SK-N-SH (cell line): ENCODE data around the gene EEFSEC. TPM values are rescaled to one million over a fixed set of nuclear protein-coding genes. Genes with fewer than 3 reads are reported as not detected.

ENCODE experiments used
- CTCF ChIA-PET: fragments of 300-600, 350-600 bp; formaldehyde crosslinking; extraction: SDS; loops from one replicate; lab custom pipeline; 2021; lab: Yijun Ruan, JAX
- POLR2A ChIA-PET: fragments of 350-600 bp; sonication (Branson Sonifier 250); formaldehyde crosslinking; extraction: SDS; loops from one replicate; lab custom pipeline; 2020; ENCODE audit warnings: antibody characterized with exemption, inconsistent platforms; lab: Yijun Ruan, JAX
- DNase-seq: peaks from one replicate; pipeline ENCODE4 v3.0.0; 2012
- H2AFZ ChIP-seq: fragments of 200-600 bp; sonication (generic); 2 replicates; pipeline ENCODE4 v1.8.1; 2016; ENCODE audit warnings: antibody characterized with exemption, mild to moderate bottlenecking, low read depth
- H3F3A ChIP-seq: fragments of 200-600 bp; sonication (generic); replicated peaks from 2 replicates; pipeline ENCODE3; 2016; ENCODE audit warnings: antibody characterized with exemption, mild to moderate bottlenecking; ENCODE audit not compliant: insufficient read depth
- H3K27ac ChIP-seq, 2 experiments: fragments of 200-500 bp in 1 of 2; fragments of 200-600 bp in 1 of 2; sonication (Bioruptor generic) in 1 of 2; sonication (generic), shearing (Covaris generic) in 1 of 2; 2 replicates each; pipeline versions ENCODE4 v1.5.1 to v1.6.1; 2014 to 2016; ENCODE audit warnings: low read depth in 2 of 2, inconsistent platforms in 1 of 2, low read length in 1 of 2, mild to moderate bottlenecking in 1 of 2, mixed read lengths in 1 of 2
- H3K27me3 ChIP-seq: fragments of 200-600 bp; sonication (generic), shearing (Covaris generic); 2 replicates; pipeline ENCODE4 v1.6.1; 2016; ENCODE audit warnings: mixed run types; ENCODE audit not compliant: insufficient read depth
- H3K36me3 ChIP-seq, 2 experiments: fragments of 200-500 bp in 1 of 2; fragments of 200-600 bp in 1 of 2; sonication (Bioruptor generic) in 1 of 2; sonication (generic) in 1 of 2; replicated peaks in 1 of 2; 2 replicates each; pipeline versions ENCODE3 to v1.5.1; 2014 to 2016; ENCODE audit warnings: low read length in 1 of 2, mild to moderate bottlenecking in 1 of 2; ENCODE audit not compliant: insufficient read depth in 2 of 2, control insufficient read depth in 1 of 2
- H3K4me1 ChIP-seq, 2 experiments: fragments of 200-500 bp in 1 of 2; fragments of 200-600 bp in 1 of 2; sonication (Bioruptor generic) in 1 of 2; sonication (generic), shearing (Covaris generic) in 1 of 2; 2 replicates each; pipeline versions ENCODE4 v1.5.1 to v1.6.1; 2014 to 2016; ENCODE audit warnings: low read depth in 1 of 2, low read length in 1 of 2, mixed run types in 1 of 2; ENCODE audit not compliant: insufficient read depth in 2 of 2, control insufficient read depth in 1 of 2
- H3K4me2 ChIP-seq: fragments of 200-600 bp; sonication (generic), shearing (Covaris generic); 2 replicates; pipeline ENCODE4 v1.6.1; 2017; ENCODE audit warnings: mixed run types
- H3K4me3 ChIP-seq, 2 experiments: fragments of 200-500 bp in 1 of 2; fragments of 200-600 bp in 1 of 2; sonication (Bioruptor generic) in 1 of 2; sonication (generic), shearing (Covaris generic) in 1 of 2; 2 replicates each; pipeline versions ENCODE4 v1.5.1 to v1.8.1; 2014 to 2016; ENCODE audit warnings: low read depth in 2 of 2, inconsistent platforms in 1 of 2, low read length in 1 of 2, mild to moderate bottlenecking in 1 of 2, mixed read lengths in 1 of 2, moderate library complexity in 1 of 2
- H3K79me2 ChIP-seq: fragments of 200-600 bp; sonication (generic); 2 replicates; pipeline ENCODE4 v1.8.1; 2017; ENCODE audit warnings: mild to moderate bottlenecking; ENCODE audit not compliant: insufficient read depth
- H3K9ac ChIP-seq: fragments of 200-600 bp; sonication (generic); 2 replicates; pipeline ENCODE4 v1.6.1; 2017; ENCODE audit warnings: mixed run types
- H3K9me2 ChIP-seq: fragments of 200-600 bp; sonication (generic); 2 replicates; pipeline ENCODE4 v1.6.1; 2017; ENCODE audit warnings: mixed run types
- H3K9me3 ChIP-seq: fragments of 200-600 bp; sonication (generic); 2 replicates; pipeline ENCODE4 v1.6.1; 2017; ENCODE audit warnings: mixed run types, mild to moderate bottlenecking, moderate library complexity
- H4K20me1 ChIP-seq: fragments of 200-600 bp; sonication (generic); 2 replicates; pipeline ENCODE4 v1.6.1; 2017; ENCODE audit warnings: mild to moderate bottlenecking, mixed run types; ENCODE audit not compliant: insufficient read depth
- EZH2phosphoT487 ChIP-seq: fragments of 200-600 bp; sonication (generic); IDR thresholded peaks from 2 replicates; pipeline ENCODE4 v1.6.1; 2017; ENCODE audit warnings: low read depth, mixed run types, mild to moderate bottlenecking, antibody characterized with exemption, moderate library complexity, borderline replicate concordance
- JUND ChIP-seq: IDR thresholded peaks from 2 replicates; pipeline ENCODE4 v1.4.0; 2012
- MEF2A ChIP-seq: IDR thresholded peaks from 2 replicates; pipeline ENCODE4 v1.4.0; 2012; ENCODE audit warnings: low read depth, borderline replicate concordance
- MXI1 ChIP-seq: IDR thresholded peaks from 2 replicates; pipeline ENCODE4 v1.6.1; 2012; ENCODE audit warnings: mild to moderate bottlenecking, low read depth, low read length, improper control_type of control experiment
- RAD21 ChIP-seq: IDR thresholded peaks from 2 replicates; pipeline ENCODE4 v1.6.1; 2012; ENCODE audit warnings: mild to moderate bottlenecking, low read length
- SMC3 ChIP-seq: IDR thresholded peaks from 2 replicates; pipeline ENCODE4 v1.6.1; 2012; ENCODE audit warnings: low read depth, low read length, improper control_type of control experiment
- TAF1 ChIP-seq: IDR thresholded peaks from 2 replicates; pipeline ENCODE4 v1.6.1; 2012; ENCODE audit warnings: low read depth, mild to moderate bottlenecking, low read length, moderate library complexity, borderline replicate concordance
- WGBS: methylation state at CpG from one replicate; pipeline ENCODE4 v1.1.6; 2017; ENCODE audit warnings: low lambda C conversion rate; 5-methylcytosine and 5-hydroxymethylcytosine counted together
- polyA plus RNA-seq, 3 experiments: library from polyadenylated mRNA; depleted of rRNA; stranded (reverse); fragments of >200 nt; gene quantifications; 2 replicates each; pipeline ENCODE4 v1.2.3, GENCODE V29; 2012
- TF ChIP-seq, protein P1 (sequence below): fragments of 150-350 bp; IDR thresholded peaks from 2 replicates; pipeline ENCODE4 v1.6.1; 2016; ENCODE audit warnings: mild to moderate bottlenecking, low read depth, low read length
- TF ChIP-seq, protein P2 (sequence below): fragments of 200-600 bp; sonication (generic); IDR thresholded peaks from 2 replicates; pipeline ENCODE4 v1.6.1; 2017; ENCODE audit warnings: antibody characterized with exemption, mild to moderate bottlenecking, moderate library complexity
- TF ChIP-seq, protein P3 (sequence below): IDR thresholded peaks from 2 replicates; pipeline ENCODE4 v1.4.0; 2012; ENCODE audit warnings: low read depth, borderline replicate concordance

The EEFSEC gene
- polyA plus RNA-seq, 1 of the 3 experiments (the other 2 are of a cell fraction), result 12.4 TPM

DNA sequence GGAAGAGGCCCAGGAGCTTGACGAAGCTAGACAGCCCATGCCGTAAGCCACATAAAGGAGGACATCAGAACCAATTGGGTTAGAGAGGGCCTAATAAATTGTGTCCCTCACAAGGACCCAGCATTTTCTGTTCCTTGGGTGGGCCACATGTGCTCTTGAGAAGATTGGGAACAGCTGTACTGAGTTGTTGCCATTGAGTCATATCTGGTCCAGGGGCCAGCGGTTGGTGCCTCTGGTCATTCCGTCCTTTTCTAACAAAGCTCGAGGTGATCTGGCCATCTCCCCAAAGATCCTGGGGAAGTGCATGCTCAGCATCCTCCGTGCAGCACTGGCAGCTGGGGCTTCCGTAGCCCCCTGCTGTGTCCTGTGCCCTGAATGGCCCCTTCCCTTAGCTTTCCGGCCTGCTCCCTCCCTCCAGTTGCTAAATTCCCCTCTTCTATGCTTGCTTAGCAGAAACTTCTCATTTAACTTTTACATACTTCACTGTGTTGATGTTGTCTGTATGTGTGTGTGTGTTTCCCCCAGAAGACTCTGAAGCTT lies 73.0 kb downstream of the EEFSEC start:
- Histone ChIP-seq H3K4me2 (no peak overlapping the region), H3K36me3 (no peaks in the 10 kb centered on the region), H3K9me2 (no peaks in the 10 kb centered on the region), H3K27me3 (no peaks in the 10 kb centered on the region), H2AFZ (no peak overlapping the region), H4K20me1 (no peaks in the 10 kb centered on the region), H3K9ac (no peak overlapping the region), H3F3A (no peaks in the 10 kb centered on the region), H3K4me3 (no peak overlapping the region), H3K79me2 (no peaks in the 10 kb centered on the region), H3K4me1 (peaks cover 0 to 22% of the 10 kb centered on the region in 2 experiments; a peak in 2 of 4 replicates), H3K27ac (peak overlapping the region in 1 of 2 experiments; percentile 62; a peak in 2 of 4 replicates), H3K9me3 (no peaks in the 10 kb centered on the region; the same call in 1 of the 2 replicates)
- 77% methylated on average over 8 of the region's 8 CpGs for WGBS
- no peak for DNase-seq
- ChIA-PET POLR2A (no interaction called here), CTCF (interaction anchor here (0.7 to 3.6 kb wide), 31 partner anchors 10 to 358 kb away, joined by 3 to 28 read pairs (median 4); no protein-coding TSS in a partner anchor)
- no peak for TF ChIP-seq EZH2phosphoT487
- TF ChIP-seq JUND, result no peak
- TF ChIP-seq, protein P1, sequence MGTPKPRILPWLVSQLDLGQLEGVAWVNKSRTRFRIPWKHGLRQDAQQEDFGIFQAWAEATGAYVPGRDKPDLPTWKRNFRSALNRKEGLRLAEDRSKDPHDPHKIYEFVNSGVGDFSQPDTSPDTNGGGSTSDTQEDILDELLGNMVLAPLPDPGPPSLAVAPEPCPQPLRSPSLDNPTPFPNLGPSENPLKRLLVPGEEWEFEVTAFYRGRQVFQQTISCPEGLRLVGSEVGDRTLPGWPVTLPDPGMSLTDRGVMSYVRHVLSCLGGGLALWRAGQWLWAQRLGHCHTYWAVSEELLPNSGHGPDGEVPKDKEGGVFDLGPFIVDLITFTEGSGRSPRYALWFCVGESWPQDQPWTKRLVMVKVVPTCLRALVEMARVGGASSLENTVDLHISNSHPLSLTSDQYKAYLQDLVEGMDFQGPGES, result no peak
- TF ChIP-seq SMC3, result no peak
- no peak for TF ChIP-seq TAF1
- TF ChIP-seq MXI1, result no peak
- TF ChIP-seq RAD21, result no peak

DNA sequence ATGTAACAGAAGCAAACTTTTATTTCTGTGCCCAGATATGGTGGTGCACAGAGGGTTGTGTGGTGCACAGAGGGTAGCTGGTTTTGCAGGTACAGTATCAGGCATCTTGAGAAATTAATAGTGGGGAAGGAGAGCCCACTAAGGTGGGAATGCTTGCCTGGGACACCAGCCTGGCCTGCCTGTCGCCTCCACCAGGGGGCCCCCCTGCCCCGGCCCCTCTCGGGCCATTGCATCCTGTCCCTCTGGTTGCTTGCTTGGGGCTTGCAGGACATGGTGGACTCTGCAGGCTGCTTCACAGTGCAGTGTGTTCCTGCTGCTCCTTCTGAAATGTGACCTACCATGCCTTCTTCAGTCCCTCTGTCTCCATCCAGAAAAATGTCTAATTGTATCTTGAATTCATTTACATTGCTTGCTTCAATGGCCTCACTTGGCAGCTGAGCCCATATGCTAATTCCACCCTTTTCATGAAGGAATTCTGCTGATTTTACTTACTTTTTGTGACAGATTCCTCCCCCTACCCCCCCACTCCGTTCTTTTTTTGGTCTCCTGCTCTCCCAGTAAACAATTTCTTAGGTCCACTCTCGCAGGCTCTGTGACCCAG lies 73.6 kb downstream of the EEFSEC start:
- Histone ChIP-seq H3K9ac (no peak overlapping the region), H3F3A (no peaks in the 10 kb centered on the region), H2AFZ (no peak overlapping the region), H3K9me3 (no peaks in the 10 kb centered on the region; the same call in 1 of the 2 replicates), H3K4me1 (peaks cover 6 to 28% of the 10 kb centered on the region in 2 experiments; a peak in 3 of 4 replicates), H4K20me1 (no peaks in the 10 kb centered on the region), H3K4me3 (no peak overlapping the region; a peak in 1 of 4 replicates), H3K9me2 (no peaks in the 10 kb centered on the region), H3K36me3 (no peaks in the 10 kb centered on the region), H3K79me2 (no peaks in the 10 kb centered on the region), H3K27me3 (no peaks in the 10 kb centered on the region)
- CTCF ChIA-PET, result interaction anchor here (0.6 to 3.6 kb wide), 37 partner anchors 8 to 1583 kb away, joined by 3 to 28 read pairs (median 4); no protein-coding TSS in a partner anchor
- DNase-seq, result peak; percentile 77
- WGBS, result 49% methylated on average over 5 of the region's 5 CpGs
- no peak for TF ChIP-seq TAF1
- TF ChIP-seq RAD21, result peak; percentile 81
- TF ChIP-seq, protein P2, sequence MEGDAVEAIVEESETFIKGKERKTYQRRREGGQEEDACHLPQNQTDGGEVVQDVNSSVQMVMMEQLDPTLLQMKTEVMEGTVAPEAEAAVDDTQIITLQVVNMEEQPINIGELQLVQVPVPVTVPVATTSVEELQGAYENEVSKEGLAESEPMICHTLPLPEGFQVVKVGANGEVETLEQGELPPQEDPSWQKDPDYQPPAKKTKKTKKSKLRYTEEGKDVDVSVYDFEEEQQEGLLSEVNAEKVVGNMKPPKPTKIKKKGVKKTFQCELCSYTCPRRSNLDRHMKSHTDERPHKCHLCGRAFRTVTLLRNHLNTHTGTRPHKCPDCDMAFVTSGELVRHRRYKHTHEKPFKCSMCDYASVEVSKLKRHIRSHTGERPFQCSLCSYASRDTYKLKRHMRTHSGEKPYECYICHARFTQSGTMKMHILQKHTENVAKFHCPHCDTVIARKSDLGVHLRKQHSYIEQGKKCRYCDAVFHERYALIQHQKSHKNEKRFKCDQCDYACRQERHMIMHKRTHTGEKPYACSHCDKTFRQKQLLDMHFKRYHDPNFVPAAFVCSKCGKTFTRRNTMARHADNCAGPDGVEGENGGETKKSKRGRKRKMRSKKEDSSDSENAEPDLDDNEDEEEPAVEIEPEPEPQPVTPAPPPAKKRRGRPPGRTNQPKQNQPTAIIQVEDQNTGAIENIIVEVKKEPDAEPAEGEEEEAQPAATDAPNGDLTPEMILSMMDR, result peak; percentile 73
- no peak for TF ChIP-seq MEF2A
- TF ChIP-seq, protein P3, sequence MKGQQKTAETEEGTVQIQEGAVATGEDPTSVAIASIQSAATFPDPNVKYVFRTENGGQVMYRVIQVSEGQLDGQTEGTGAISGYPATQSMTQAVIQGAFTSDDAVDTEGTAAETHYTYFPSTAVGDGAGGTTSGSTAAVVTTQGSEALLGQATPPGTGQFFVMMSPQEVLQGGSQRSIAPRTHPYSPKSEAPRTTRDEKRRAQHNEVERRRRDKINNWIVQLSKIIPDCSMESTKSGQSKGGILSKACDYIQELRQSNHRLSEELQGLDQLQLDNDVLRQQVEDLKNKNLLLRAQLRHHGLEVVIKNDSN, result no peak
- TF ChIP-seq SMC3, result peak; percentile 71
- TF ChIP-seq, all 33 proteins: peak for 3
- POLR2A ChIA-PET, result no interaction called here
- H3K4me2 ChIP-seq, result no peak overlapping the region
- H3K27ac ChIP-seq, result peak overlapping the region in 1 of 2 experiments; percentile 62; a peak in 2 of 4 replicates
